NCI-H2227 treated with DMSO at 0.1 percent for 48 hours (cell line): ENCODE measurements around the gene LARP7.
"Not testable (repeated sequence)": the region's sequence is repeated elsewhere in the genome, so short reads cannot be mapped to it uniquely, and the experiment has no call there.

ENCODE experiments used
- DNase-seq: peaks from one replicate; lab custom pipeline; 2025; lab: John Stamatoyannopoulos, UW

Gene LARP7

GRCh38 chr4:112636688-112637551 is at the start of gene LARP7, which contains the start of gene ZGRF1:
Gene LARP7 (plus strand): TSS chr4:112637143. CDS start chr4:112644670, 7,527 bp downstream.
Gene ZGRF1 (minus strand): TSS chr4:112636909. CDS start chr4:112633176, 3,733 bp downstream.
- DNase-seq = peak; percentile 98

GRCh38 chr4:112589206-112589605 is 47.7 kb upstream of the LARP7 start:
- DNase-seq = no peak

GRCh38 chr4:112591593-112591992 is 45.4 kb upstream of the LARP7 start:
- no peak for DNase-seq

- no peak for DNase-seq
Observed at GRCh38 chr4:112592717-112593116, 44.2 kb upstream of the LARP7 start.

GRCh38 chr4:112593438-112594133 is 43.4 kb upstream of the LARP7 start:
- no peak for DNase-seq

- no peak for DNase-seq
Observed at GRCh38 chr4:112594993-112595392, 42.0 kb upstream of the LARP7 start.

- peak; percentile 68 for DNase-seq
Observed at GRCh38 chr4:112604589-112604988, 32.4 kb upstream of the LARP7 start.

- DNase-seq = not testable (repeated sequence)
Observed at GRCh38 chr4:112612814-112613213, 24.1 kb upstream of the LARP7 start.

- no peak for DNase-seq
Observed at GRCh38 chr4:112616984-112617383, 20.0 kb upstream of the LARP7 start.

GRCh38 chr4:112626228-112626627 is 10.7 kb upstream of the LARP7 start:
- DNase-seq = no peak

GRCh38 chr4:112633477-112634235 is 3.3 kb upstream of the LARP7 start:
- DNase-seq = peak; percentile 49

GRCh38 chr4:112637552-112637866 is 566 bp downstream of the LARP7 start:
- no peak for DNase-seq

GRCh38 chr4:112642526-112642925 is 5.6 kb downstream of the LARP7 start:
- DNase-seq = no peak

- DNase-seq = not testable (repeated sequence)
Observed at GRCh38 chr4:112644595-112645535, 7.9 kb downstream of the LARP7 start.

GRCh38 chr4:112645541-112646329 is 8.8 kb downstream of the LARP7 start:
- DNase-seq = no peak

GRCh38 chr4:112646632-112647537 is 9.9 kb downstream of the LARP7 start:
- no peak for DNase-seq

- DNase-seq = no peak
Observed at GRCh38 chr4:112647785-112648184, 10.8 kb downstream of the LARP7 start.

GRCh38 chr4:112648263-112649054 is 11.5 kb downstream of the LARP7 start:
- DNase-seq = no peak

- DNase-seq = no peak
Observed at GRCh38 chr4:112649055-112649408, 12.1 kb downstream of the LARP7 start.
